Activated naive CD8-positive, alpha-beta T cell treated with anti-CD3 and anti-CD28 coated beads, Interleukin-2, amount 10 ng/mL, durations not matched to agents 7 days and 5 days (primary cell): Measurements from ENCODE around the gene MOGAT1. TPM values are rescaled to one million over a fixed set of nuclear protein-coding genes. Genes with fewer than 3 reads are reported as not detected.
A peak's percentile ranks its signal among the peaks of the same experiment; 100 is the strongest.
"Not testable (repeated sequence)": the region's sequence is repeated elsewhere in the genome, so short reads cannot be mapped to it uniquely, and the experiment has no call there.

ENCODE experiments used
- ATAC-seq: fragments of 150-1000 bp; cut with Tn5 transposase; one replicate; pipeline ENCODE4 v1.10.0; 2021; ENCODE audit warnings: low read depth, moderate library complexity
- POLR2A ChIA-PET: fragments of 350-600 bp; sonication (Branson Sonifier 250); formaldehyde crosslinking; loops from one replicate; lab custom pipeline; 2021; ENCODE audit warnings: antibody characterized with exemption; lab: Charles Lee
- DNase-seq: peaks from one replicate; pipeline ENCODE4 v3.0.0; 2021
- H3K27ac Mint-ChIP-seq: one replicate; pipeline ENCODE4 v1.8.0; 2022; ENCODE audit warnings: mild to moderate bottlenecking, mixed read lengths
- H3K27me3 Mint-ChIP-seq: one replicate; pipeline ENCODE4 v1.8.0; 2022; ENCODE audit warnings: mild to moderate bottlenecking, moderate library complexity, mixed read lengths
- H3K36me3 Mint-ChIP-seq: one replicate; pipeline ENCODE4 v1.8.0; 2021; ENCODE audit warnings: mild to moderate bottlenecking, mixed read lengths
- H3K4me1 Mint-ChIP-seq: one replicate; pipeline ENCODE4 v1.8.0; 2021; ENCODE audit warnings: mixed read lengths
- H3K4me3 Mint-ChIP-seq: one replicate; pipeline ENCODE4 v1.8.0; 2022; ENCODE audit warnings: mild to moderate bottlenecking, moderate library complexity, mixed read lengths
- H3K9me3 Mint-ChIP-seq: one replicate; pipeline ENCODE4 v1.8.0; 2021; ENCODE audit warnings: mixed read lengths
- total RNA-seq, 2 experiments: library from RNA; stranded (reverse); gene quantifications; one replicate each; pipeline ENCODE4 v1.2.3, GENCODE V29; 2021

The MOGAT1 gene
- total RNA-seq, 2 experiments from 2014 or later = not detected

GRCh38 chr2:222683805-222684204 is 12.3 kb downstream of the MOGAT1 start:
- Mint-ChIP-seq H3K9me3 (no peaks in the 10 kb centered on the region), H3K4me1 (no peaks in the 10 kb centered on the region), H3K36me3 (no peaks in the 10 kb centered on the region), H3K27ac (no peak overlapping the region), H3K4me3 (no peak overlapping the region), H3K27me3 (peaks cover 39% of the 10 kb centered on the region)
- no peak for ATAC-seq
- DNase-seq = no peak
- POLR2A ChIA-PET = no interaction called here

GRCh38 chr2:222686086-222686750 is 14.8 kb downstream of the MOGAT1 start:
- H3K27me3 Mint-ChIP-seq = peaks cover 18% of the 10 kb centered on the region
- H3K27ac Mint-ChIP-seq = no peak overlapping the region
- H3K9me3 Mint-ChIP-seq = no peaks in the 10 kb centered on the region
- POLR2A ChIA-PET = no interaction called here
- ATAC-seq (no peak), DNase-seq (no peak)
- no peak overlapping the region for H3K4me3 Mint-ChIP-seq
- H3K36me3 Mint-ChIP-seq = no peaks in the 10 kb centered on the region
- peaks cover 3% of the 10 kb centered on the region for H3K4me1 Mint-ChIP-seq

GRCh38 chr2:222688917-222689316 is 17.5 kb downstream of the MOGAT1 start:
- ATAC-seq (no peak), DNase-seq (no peak)
- Mint-ChIP-seq H3K4me1 (peaks cover 3% of the 10 kb centered on the region), H3K27me3 (peaks cover 13% of the 10 kb centered on the region), H3K36me3 (no peaks in the 10 kb centered on the region), H3K9me3 (no peaks in the 10 kb centered on the region), H3K27ac (no peak overlapping the region), H3K4me3 (no peak overlapping the region)
- POLR2A ChIA-PET = no interaction called here

- peaks cover 14% of the 10 kb centered on the region for H3K27me3 Mint-ChIP-seq
- no peaks in the 10 kb centered on the region for H3K36me3 Mint-ChIP-seq
- ATAC-seq (no peak), DNase-seq (no peak)
- POLR2A ChIA-PET = no interaction called here
- H3K27ac Mint-ChIP-seq = no peak overlapping the region
- no peak overlapping the region for H3K4me3 Mint-ChIP-seq
- H3K4me1 Mint-ChIP-seq = peaks cover 4% of the 10 kb centered on the region
- H3K9me3 Mint-ChIP-seq = no peaks in the 10 kb centered on the region
Measured at GRCh38 chr2:222689322-222689721, 17.9 kb downstream of the MOGAT1 start.

- DNase-seq = peak; percentile 76
- Mint-ChIP-seq H3K27me3 (peaks cover 21% of the 10 kb centered on the region), H3K9me3 (no peaks in the 10 kb centered on the region), H3K36me3 (no peaks in the 10 kb centered on the region), H3K27ac (no peak overlapping the region), H3K4me3 (no peak overlapping the region), H3K4me1 (peaks cover 13% of the 10 kb centered on the region)
- ATAC-seq = peak; percentile 86
- POLR2A ChIA-PET = no interaction called here
Measured at GRCh38 chr2:222690564-222691200, 19.2 kb downstream of the MOGAT1 start.

- H3K27me3 Mint-ChIP-seq = peaks cover 36% of the 10 kb centered on the region
- H3K36me3 Mint-ChIP-seq, ATAC-seq, POLR2A ChIA-PET, H3K4me3 Mint-ChIP-seq, H3K27ac Mint-ChIP-seq, DNase-seq, H3K9me3 Mint-ChIP-seq: not testable (repeated sequence)
- peaks cover 13% of the 10 kb centered on the region for H3K4me1 Mint-ChIP-seq
Measured at GRCh38 chr2:222693413-222693812, 22.0 kb downstream of the MOGAT1 start.

GRCh38 chr2:222693837-222694236 is 22.4 kb downstream of the MOGAT1 start:
- Mint-ChIP-seq H3K4me1 (peaks cover 13% of the 10 kb centered on the region), H3K4me3 (no peak overlapping the region), H3K27me3 (peaks cover 39% of the 10 kb centered on the region), H3K27ac (no peak overlapping the region), H3K9me3 (no peaks in the 10 kb centered on the region), H3K36me3 (no peaks in the 10 kb centered on the region)
- POLR2A ChIA-PET = no interaction called here
- no peak for DNase-seq
- ATAC-seq = peak; percentile 51

GRCh38 chr2:222698276-222698675 is 26.8 kb downstream of the MOGAT1 start:
- Mint-ChIP-seq H3K36me3 (no peaks in the 10 kb centered on the region), H3K4me3 (no peak overlapping the region), H3K27me3 (peaks cover 47% of the 10 kb centered on the region), H3K9me3 (no peaks in the 10 kb centered on the region), H3K27ac (no peak overlapping the region), H3K4me1 (peaks cover 26% of the 10 kb centered on the region)
- no peak for ATAC-seq
- DNase-seq = no peak
- POLR2A ChIA-PET = no interaction called here

- peaks cover 45% of the 10 kb centered on the region for H3K27me3 Mint-ChIP-seq
- H3K4me3 Mint-ChIP-seq = peak overlapping the region; percentile 21
- no peak for ATAC-seq
- H3K27ac Mint-ChIP-seq = peak overlapping the region; percentile 58
- peaks cover 16% of the 10 kb centered on the region for H3K4me1 Mint-ChIP-seq
- H3K36me3 Mint-ChIP-seq = no peaks in the 10 kb centered on the region
- H3K9me3 Mint-ChIP-seq = no peaks in the 10 kb centered on the region
- DNase-seq = no peak
- POLR2A ChIA-PET = interaction anchor here (1.4 kb wide), 1 partner anchor 29 kb away, joined by 3 read pairs; no protein-coding TSS in a partner anchor
Measured at GRCh38 chr2:222701233-222701632, 29.8 kb downstream of the MOGAT1 start.

GRCh38 chr2:222701721-222702131 is 30.3 kb downstream of the MOGAT1 start:
- DNase-seq (no peak), ATAC-seq (peak; percentile 98)
- H3K36me3 Mint-ChIP-seq = no peaks in the 10 kb centered on the region
- peak overlapping the region; percentile 57 for H3K27ac Mint-ChIP-seq
- H3K4me1 Mint-ChIP-seq = peaks cover 16% of the 10 kb centered on the region
- no peaks in the 10 kb centered on the region for H3K9me3 Mint-ChIP-seq
- peak overlapping the region; percentile 21 for H3K4me3 Mint-ChIP-seq
- POLR2A ChIA-PET = no interaction called here
- H3K27me3 Mint-ChIP-seq = peaks cover 43% of the 10 kb centered on the region

GRCh38 chr2:222703091-222703490 is 31.6 kb downstream of the MOGAT1 start:
- H3K27me3 Mint-ChIP-seq = peaks cover 43% of the 10 kb centered on the region

GRCh38 chr2:222703886-222704285 is 32.4 kb downstream of the MOGAT1 start:
- Mint-ChIP-seq H3K36me3 (no peaks in the 10 kb centered on the region), H3K9me3 (no peaks in the 10 kb centered on the region), H3K27me3 (peaks cover 40% of the 10 kb centered on the region), H3K4me1 (peaks cover 28% of the 10 kb centered on the region), H3K27ac (no peak overlapping the region), H3K4me3 (no peak overlapping the region)
- DNase-seq (no peak), ATAC-seq (no peak)
- POLR2A ChIA-PET = no interaction called here

More at GRCh38 chr2:222703091-222703490, 31.6 kb downstream of the MOGAT1 start:
- POLR2A ChIA-PET = no interaction called here
- no peak overlapping the region for H3K27ac Mint-ChIP-seq
- H3K4me3 Mint-ChIP-seq = no peak overlapping the region
- H3K9me3 Mint-ChIP-seq = no peaks in the 10 kb centered on the region
- no peaks in the 10 kb centered on the region for H3K36me3 Mint-ChIP-seq
- ATAC-seq (no peak), DNase-seq (no peak)
- peaks cover 25% of the 10 kb centered on the region for H3K4me1 Mint-ChIP-seq

GRCh38 chr2:222706616-222707015 is 35.2 kb downstream of the MOGAT1 start:
- Mint-ChIP-seq H3K36me3 (no peaks in the 10 kb centered on the region), H3K4me3 (no peak overlapping the region), H3K27ac (no peak overlapping the region), H3K9me3 (no peaks in the 10 kb centered on the region), H3K4me1 (peaks cover 24% of the 10 kb centered on the region), H3K27me3 (peaks cover 47% of the 10 kb centered on the region)
- POLR2A ChIA-PET = interaction anchor here (1.4 kb wide), 1 partner anchor 83 kb away, joined by 5 read pairs; no protein-coding TSS in a partner anchor
- ATAC-seq (no peak), DNase-seq (no peak)
